ENCODE results near the gene VPS13D. TPM values are rescaled to one million over a fixed set of nuclear protein-coding genes. Genes with fewer than 3 reads are reported as not detected.

VPS13D gene
- total RNA-seq: 88.9 TPM

DNA sequence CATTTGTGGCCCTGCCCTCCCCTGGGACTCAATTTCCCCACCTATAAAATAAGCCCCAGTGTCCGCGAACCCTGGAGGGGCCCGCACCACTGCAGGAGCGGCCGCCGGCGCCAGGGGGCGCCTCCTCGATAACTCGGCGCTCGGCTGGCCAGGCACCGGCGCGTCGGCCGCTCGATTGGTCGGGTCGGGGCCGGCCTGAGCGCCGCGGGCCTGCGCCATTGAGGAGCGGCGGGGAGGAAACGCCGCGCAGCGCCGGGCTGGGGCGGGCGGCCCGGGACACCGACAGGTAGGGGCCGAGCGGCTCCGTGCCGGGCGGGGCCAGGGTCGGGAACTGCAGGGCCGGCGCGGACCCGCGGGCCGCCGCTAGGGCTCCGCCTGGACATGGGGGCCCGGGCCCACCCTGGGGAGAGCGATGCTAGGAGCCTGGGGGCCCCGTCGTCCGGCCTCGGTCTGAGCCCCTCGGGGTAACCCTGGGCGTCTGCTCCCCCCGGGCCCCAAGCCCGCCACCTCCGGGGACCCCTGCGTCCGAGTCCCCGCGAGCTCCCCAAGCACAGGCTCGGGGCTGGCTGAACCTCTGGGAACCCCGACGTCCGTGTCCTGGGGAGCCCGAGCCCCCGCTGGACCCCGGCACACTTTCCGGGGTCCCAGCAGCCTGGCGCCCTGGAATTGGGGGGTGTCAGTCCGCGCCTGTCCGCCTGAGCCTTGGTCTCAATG, at the start of gene VPS13D:
TSS of gene VPS13D (plus strand) at position 196 of the 714 bp plus-strand sequence. CDS start 4,237 bp downstream, outside the sequence.
- intact Hi-C loops (cut with DNase I): no loop called here
- no peaks in the 10 kb centered on the region for H3K9me3 ChIP-seq
- peak within 1 kb of the TSS; percentile 86 for H3K27ac ChIP-seq
- peaks cover 34% of the 10 kb centered on the region for H3K4me1 ChIP-seq
- DNase-seq (ENCODE audit: extremely low spot score in 2 of 2): no peak
- H3K36me3 ChIP-seq: peaks cover 0 to 4% of the 10 kb centered on the region in 2 donors
- peak within 1 kb of the TSS; percentile 95 to 99 for H3K4me3 ChIP-seq
- TF ChIP-seq POLR2AphosphoS5 (IDR thresholded peaks at IDR 0.05; ENCODE audit: insufficient read depth in 1 of 2, low read depth in 1 of 2): no peak
- TF ChIP-seq, protein P1, sequence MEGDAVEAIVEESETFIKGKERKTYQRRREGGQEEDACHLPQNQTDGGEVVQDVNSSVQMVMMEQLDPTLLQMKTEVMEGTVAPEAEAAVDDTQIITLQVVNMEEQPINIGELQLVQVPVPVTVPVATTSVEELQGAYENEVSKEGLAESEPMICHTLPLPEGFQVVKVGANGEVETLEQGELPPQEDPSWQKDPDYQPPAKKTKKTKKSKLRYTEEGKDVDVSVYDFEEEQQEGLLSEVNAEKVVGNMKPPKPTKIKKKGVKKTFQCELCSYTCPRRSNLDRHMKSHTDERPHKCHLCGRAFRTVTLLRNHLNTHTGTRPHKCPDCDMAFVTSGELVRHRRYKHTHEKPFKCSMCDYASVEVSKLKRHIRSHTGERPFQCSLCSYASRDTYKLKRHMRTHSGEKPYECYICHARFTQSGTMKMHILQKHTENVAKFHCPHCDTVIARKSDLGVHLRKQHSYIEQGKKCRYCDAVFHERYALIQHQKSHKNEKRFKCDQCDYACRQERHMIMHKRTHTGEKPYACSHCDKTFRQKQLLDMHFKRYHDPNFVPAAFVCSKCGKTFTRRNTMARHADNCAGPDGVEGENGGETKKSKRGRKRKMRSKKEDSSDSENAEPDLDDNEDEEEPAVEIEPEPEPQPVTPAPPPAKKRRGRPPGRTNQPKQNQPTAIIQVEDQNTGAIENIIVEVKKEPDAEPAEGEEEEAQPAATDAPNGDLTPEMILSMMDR (IDR thresholded peaks at IDR 0.05): peak; percentile 91 to 94 (median 93)
- TF ChIP-seq POLR2A (IDR thresholded peaks at IDR 0.05): peak in 1 of 2 donors; percentile 71
- H3K27me3 ChIP-seq: no peaks in the 10 kb centered on the region

GRCh38 chr1:12180315-12180714, 49.5 kb upstream of the VPS13D start:
- H3K27me3 ChIP-seq: no peaks in the 10 kb centered on the region
- intact Hi-C loops (cut with DNase I): no loop called here
- no peak for DNase-seq (ENCODE audit: extremely low spot score in 2 of 2)
- peaks cover 94% of the 10 kb centered on the region for H3K4me1 ChIP-seq
- H3K4me3 ChIP-seq: no peak overlapping the region
- peak overlapping the region; percentile 80 for H3K27ac ChIP-seq
- H3K9me3 ChIP-seq: no peaks in the 10 kb centered on the region
- TF ChIP-seq POLR2A (IDR thresholded peaks at IDR 0.05) (no peak), POLR2AphosphoS5 (IDR thresholded peaks at IDR 0.05; ENCODE audit: insufficient read depth in 1 of 2, low read depth in 1 of 2) (peak in 1 of 2 donors; percentile 63)
- H3K36me3 ChIP-seq: no peaks in the 10 kb centered on the region

DNA sequence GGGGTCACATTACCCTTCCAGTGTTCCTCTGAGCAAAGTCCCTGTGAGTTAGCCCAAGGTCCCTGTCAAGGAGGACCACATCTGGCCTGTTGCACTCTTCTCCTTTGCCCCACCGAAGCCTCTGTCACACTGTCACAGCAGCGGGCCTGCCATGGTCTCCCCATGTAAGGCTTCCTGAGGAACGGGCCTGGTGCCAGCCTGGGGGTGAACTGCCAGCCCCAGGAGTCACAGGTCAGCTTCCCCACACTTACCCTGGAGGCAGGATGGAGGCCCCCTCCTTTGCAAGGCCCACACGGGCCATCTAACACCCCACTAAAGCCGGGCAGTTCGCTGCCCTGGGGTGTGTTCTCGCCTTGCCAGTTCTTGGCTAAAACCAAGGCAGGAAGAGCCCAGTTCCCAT, 48.9 kb upstream of the VPS13D start:
- DNase-seq (ENCODE audit: extremely low spot score in 2 of 2): no peak
- H3K4me1 ChIP-seq: peaks cover 94% of the 10 kb centered on the region
- H3K36me3 ChIP-seq: no peaks in the 10 kb centered on the region
- intact Hi-C loops (cut with DNase I): no loop called here
- H3K4me3 ChIP-seq: no peak overlapping the region
- H3K27ac ChIP-seq: peak overlapping the region; percentile 80
- no peaks in the 10 kb centered on the region for H3K27me3 ChIP-seq
- no peak for TF ChIP-seq POLR2AphosphoS5 (IDR thresholded peaks at IDR 0.05; ENCODE audit: insufficient read depth in 1 of 2, low read depth in 1 of 2)
- TF ChIP-seq, protein P1 (IDR thresholded peaks at IDR 0.05): no peak
- TF ChIP-seq POLR2A (IDR thresholded peaks at IDR 0.05): no peak
- no peaks in the 10 kb centered on the region for H3K9me3 ChIP-seq

DNA sequence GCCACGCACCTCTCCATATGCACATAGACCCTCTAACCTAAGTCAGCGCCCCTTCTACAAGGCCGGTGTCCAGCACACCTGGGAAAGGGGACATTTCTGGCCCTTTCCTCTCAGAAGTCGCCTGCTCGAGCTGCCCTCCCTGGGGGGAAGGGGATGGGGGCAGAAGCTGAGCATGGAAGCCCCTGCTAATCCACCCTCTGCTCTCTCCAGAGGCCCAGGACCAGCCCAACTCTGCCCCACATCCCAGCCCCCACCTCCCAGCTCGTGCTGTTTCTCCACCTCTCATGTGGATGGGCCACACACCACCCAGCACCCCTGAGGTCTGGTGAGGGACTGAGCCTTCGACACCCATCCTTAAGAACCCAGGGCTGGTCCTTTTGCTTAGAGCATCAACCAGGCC, 48.3 kb upstream of the VPS13D start:
- Histone ChIP-seq H3K36me3 (no peaks in the 10 kb centered on the region), H3K4me3 (no peak overlapping the region), H3K4me1 (peaks cover 94% of the 10 kb centered on the region), H3K27ac (peak overlapping the region; percentile 80), H3K9me3 (no peaks in the 10 kb centered on the region), H3K27me3 (no peaks in the 10 kb centered on the region)
- TF ChIP-seq POLR2AphosphoS5 (IDR thresholded peaks at IDR 0.05; ENCODE audit: insufficient read depth in 1 of 2, low read depth in 1 of 2) (no peak), POLR2A (IDR thresholded peaks at IDR 0.05) (no peak)
- TF ChIP-seq, protein P1 (IDR thresholded peaks at IDR 0.05): no peak
- intact Hi-C loops (cut with DNase I): no loop called here
- no peak for DNase-seq (ENCODE audit: extremely low spot score in 2 of 2)

- TF ChIP-seq POLR2A (IDR thresholded peaks at IDR 0.05) (no peak), POLR2AphosphoS5 (IDR thresholded peaks at IDR 0.05; ENCODE audit: insufficient read depth in 1 of 2, low read depth in 1 of 2) (no peak)
- TF ChIP-seq, protein P1 (IDR thresholded peaks at IDR 0.05): no peak
- intact Hi-C loops (cut with DNase I): no loop called here
These were observed 47.3 kb upstream of the VPS13D start for GRCh38 chr1:12182410-12182984.

More at GRCh38 chr1:12182410-12182984, 47.3 kb upstream of the VPS13D start:
- Histone ChIP-seq H3K36me3 (no peaks in the 10 kb centered on the region), H3K9me3 (no peaks in the 10 kb centered on the region), H3K27me3 (no peaks in the 10 kb centered on the region), H3K4me3 (no peak overlapping the region), H3K4me1 (peaks cover 89% of the 10 kb centered on the region), H3K27ac (peak overlapping the region; percentile 80)
- no peak for DNase-seq (ENCODE audit: extremely low spot score in 2 of 2)

All from vagina (tissue), 2 donors.